ENCODE results near the gene RAB32. TPM values are rescaled to one million over a fixed set of nuclear protein-coding genes. Genes with fewer than 3 reads are reported as not detected.

Gene RAB32
- total RNA-seq, 1 donor from 2014 or later, result 111 TPM

DNA sequence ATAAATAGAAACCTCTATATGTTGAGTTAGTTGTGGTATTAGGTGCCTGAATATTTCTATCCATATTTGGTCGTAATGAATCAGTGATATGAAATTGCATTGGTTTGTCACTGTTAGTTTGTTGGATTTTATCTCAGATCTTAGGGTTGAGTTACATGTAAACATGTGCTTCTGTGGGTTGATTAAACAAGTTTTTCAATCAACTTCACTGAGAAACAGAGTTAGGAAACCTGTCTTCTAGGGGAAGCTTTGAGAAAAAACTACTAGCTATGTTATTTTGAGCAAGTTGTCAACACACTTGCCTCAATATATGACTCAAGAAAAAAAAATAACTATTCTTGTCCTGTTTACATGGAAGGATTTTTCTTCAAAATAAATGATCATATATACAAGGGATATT is 40.3 kb downstream of the RAB32 start:
- no peak for DNase-seq

DNA sequence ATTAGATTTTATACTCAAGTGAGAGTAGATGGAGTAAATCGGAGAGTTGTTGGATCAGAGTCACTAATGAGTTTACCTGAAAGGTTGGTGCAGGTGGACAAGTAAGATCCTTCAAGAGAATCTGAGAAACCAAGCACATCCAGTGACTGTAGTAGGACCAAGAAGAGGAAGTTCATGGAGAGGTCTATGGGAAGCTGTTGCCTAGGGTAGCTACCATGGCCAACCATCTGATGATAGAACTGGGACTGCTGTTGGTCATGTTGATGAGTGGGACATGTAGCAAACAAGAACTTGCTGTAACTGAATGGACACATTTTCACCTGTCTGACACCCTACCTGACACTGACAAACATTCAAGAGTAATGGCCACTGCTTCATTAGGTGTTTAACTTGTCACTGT is 43.8 kb downstream of the RAB32 start:
- no peak for DNase-seq

DNA sequence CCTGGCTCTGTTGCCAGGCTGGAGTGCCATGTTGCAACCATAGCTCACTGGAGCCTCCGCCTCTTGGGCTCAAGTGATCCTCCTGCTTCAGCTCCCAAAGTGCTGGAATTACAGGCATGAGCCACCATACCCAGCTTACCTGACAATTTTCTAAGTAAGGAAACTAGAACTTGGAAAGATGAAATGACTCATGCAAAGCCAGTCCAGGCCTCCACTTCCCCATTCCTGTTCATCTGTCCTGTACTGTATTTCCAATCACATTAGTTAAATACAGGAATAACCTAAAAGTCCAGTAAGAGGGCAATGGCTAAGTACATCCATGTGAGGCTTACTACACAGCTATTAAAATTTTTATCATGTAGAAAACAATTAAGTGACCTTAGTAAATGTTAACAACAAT is 46.9 kb downstream of the RAB32 start:
- DNase-seq, result no peak

DNA sequence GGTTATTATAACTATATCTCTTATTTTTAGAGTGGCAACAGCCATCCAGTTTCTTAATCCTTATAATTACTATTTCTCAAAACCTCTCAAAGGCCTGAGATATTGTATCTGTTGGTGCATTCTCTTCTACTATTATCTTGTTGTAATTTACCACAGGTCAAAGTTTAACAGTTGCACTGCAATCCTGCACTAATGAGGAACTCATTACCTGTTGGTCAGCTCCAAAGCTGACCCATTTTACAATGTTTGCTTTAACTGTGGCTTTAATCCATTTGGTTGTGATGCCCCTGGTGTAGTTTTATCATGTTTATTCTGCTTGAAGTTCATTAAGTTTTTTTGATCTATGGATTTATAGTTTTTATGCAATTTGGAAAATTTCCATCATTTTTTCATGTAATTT is 48.8 kb downstream of the RAB32 start:
- DNase-seq, result no peak

DNA sequence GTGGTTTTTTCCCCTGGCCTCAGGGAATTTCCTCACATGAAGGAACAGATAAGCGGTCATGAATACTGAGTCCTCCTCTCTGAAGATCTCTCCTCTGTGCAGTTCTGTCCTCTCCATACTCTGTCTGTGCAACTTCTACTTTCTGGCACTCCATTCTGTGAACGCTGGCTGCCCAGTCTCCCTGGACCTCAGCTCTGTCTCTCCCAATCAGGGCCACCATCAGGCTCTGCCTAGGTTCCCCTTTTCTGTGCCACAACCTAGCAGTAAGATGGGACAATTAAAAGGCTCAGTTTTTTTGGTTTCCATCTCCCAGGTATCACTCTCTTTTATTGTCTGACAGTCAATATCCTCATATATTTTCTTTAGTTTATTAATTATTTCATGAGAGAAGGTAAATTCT is 50.4 kb downstream of the RAB32 start:
- no peak for DNase-seq

DNA sequence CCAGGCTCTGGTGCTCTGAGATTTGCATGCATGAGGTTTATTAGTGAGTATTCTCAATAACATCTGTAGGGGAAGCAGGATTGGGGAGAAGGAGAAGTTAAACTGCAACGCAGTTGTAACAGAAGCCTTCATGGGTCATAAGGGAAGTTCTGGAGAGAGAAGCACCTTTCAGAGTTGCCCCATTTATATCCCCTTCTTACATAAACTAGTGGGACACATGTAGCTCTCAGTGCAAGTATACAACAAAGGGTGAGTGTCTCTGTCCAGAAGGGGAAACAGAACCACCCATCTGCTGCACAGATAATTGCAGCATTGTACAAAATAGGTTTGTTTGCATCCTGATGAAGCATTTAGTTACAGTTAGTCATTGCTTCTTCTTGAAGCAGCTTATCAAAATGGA is 50.9 kb downstream of the RAB32 start:
- no peak for DNase-seq

DNA sequence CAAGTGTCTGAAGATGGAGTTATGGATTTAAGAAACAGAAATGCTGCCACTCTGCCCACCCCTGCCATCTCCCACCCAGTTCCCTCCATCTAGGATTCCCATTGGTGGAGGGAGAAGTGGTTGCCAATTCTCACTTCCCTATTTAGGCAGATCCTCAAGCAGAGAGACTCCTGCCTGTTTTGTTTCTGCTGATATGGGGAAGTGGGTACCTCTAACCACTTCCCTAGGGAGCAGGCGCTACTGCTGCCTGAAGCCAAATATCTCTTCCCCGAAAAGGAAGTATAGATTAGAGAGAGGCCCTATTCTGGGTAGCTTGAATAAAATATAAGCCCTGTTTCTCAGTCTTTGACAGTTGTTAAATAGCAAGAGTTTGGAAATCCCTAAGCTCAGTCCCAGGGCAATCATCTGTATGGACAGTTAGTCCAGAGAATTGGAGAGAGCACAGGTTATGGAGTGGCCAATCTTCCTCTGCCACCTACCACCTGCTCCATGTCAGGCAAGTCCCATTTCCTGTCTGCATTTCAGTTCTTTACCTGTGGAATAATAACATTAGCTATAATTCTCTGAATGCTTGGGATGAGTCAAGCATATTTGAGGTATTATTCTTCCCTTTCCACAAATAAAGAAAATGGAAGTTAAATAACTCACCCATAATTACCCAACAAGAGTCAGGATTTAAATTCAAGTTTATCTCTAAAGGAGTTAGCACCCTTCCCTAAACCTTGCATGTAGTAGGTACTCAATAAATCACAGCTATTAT is 52.5 kb downstream of the RAB32 start:
- DNase-seq, result no peak

DNA sequence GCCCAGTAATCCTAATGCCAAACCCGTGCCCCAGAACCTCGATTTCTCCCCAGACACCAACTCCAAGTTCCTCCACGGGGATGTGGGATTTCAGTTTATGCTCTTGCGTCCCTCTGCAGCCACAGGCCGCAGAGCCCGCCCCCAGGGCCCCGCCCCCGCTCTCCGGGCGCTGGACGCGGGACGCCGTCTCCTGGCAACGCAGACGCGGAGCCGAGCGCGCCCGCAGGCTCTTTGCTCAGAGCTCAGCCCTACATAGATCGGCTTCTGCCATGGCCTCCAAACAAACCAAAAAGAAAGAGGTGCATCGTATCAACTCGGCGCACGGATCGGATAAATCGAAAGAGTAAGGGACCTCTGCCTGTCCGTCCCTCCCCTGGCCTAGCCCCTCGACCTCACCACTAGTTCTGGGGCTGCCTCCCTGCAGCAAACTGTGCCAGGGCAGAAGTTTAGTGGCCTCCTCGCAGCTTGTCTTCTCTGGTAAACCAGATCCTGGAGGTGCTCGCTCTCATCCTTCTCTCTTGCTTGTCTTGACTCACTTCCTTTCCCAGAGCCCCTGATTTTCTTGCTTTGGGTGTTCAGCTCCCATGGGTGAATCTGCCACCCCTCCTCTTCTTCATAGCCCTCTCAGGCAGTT is 55.3 kb downstream of the RAB32 start, which contains the start of gene ADGB:
TSS of gene ADGB (plus strand) at position 201 of the 634 bp plus-strand sequence. CDS start at position 270, 69 bp downstream.
- peak; percentile 57 for DNase-seq

DNA sequence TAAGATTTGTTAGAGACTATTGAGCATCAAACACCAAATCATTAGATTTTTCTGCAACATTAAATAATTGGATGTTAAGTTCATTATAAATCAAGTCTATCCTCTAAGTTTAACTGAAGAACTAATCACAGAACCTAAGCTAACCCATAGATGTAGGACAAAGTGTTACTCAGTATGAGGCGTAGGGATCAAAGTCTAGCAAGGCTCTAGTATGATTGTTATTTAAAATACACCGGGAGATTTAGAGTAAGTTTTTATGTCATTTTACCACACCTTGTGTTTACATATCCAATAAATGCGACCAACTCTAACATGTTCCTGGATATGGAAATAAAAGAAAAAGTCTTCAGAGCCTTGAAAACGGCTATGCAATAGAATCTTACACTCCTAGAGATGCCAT is 57.7 kb downstream of the RAB32 start:
- DNase-seq, result no peak

DNA sequence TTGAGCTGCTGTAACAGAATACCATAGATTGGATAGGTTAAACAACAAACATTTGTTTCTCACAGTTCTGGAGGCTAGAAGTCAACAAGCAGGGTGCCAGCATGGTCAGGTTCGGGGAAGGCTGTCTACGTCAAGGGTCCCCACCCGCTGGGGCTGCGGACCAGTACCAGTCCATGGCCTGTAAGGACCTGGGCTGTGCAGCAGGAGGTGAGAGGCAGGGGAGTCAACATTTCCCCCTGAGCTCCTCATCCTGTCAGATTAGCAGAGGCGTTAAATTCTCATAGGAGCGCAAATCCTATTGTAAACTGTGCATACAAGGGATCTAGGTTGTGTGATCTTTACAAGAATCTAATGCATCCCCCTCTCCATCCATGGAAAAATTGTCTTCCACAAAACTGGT is 58.9 kb downstream of the RAB32 start:
- DNase-seq, result no peak

Other genes with a start within 250 kb of the RAB32 start
- gene ADGB, start 55.1 kb downstream of the RAB32 start, total RNA-seq, result not detected in 2 replicates